ENCODE results near the gene IGFLR1.

The IGFLR1 gene

GRCh38 chr19:35754370-35755130, 12.3 kb upstream of the IGFLR1 start:
- Histone ChIP-seq H3K9ac (ENCODE audit: low read length) (no peak overlapping the region), H3K4me3 (ENCODE audit: low read depth, low read length) (no peak overlapping the region), H3K36me3 (ENCODE audit: control insufficient read depth, insufficient read depth, low read length) (peaks cover 14% of the 10 kb centered on the region; the same call in 1 of the 2 replicates), H3K27ac (ENCODE audit: low read depth, low read length) (no peak overlapping the region), H3K9me3 (ENCODE audit: control insufficient read depth, insufficient read depth, low read depth, low read length) (no peaks in the 10 kb centered on the region), H3K27me3 (ENCODE audit: control insufficient read depth, insufficient read depth, low read length) (peaks cover 11% of the 10 kb centered on the region; the same call in 1 of the 2 replicates), H3K4me1 (ENCODE audit: control insufficient read depth, insufficient read depth, low read length) (peaks cover 11% of the 10 kb centered on the region)

- peaks cover 11% of the 10 kb centered on the region; the same call in 1 of the 2 replicates for H3K27me3 ChIP-seq (ENCODE audit: control insufficient read depth, insufficient read depth, low read length)
- no peak overlapping the region for H3K4me3 ChIP-seq (ENCODE audit: low read depth, low read length)
- peaks cover 13% of the 10 kb centered on the region for H3K4me1 ChIP-seq (ENCODE audit: control insufficient read depth, insufficient read depth, low read length)
- H3K36me3 ChIP-seq (ENCODE audit: control insufficient read depth, insufficient read depth, low read length): peaks cover 14% of the 10 kb centered on the region; the same call in 1 of the 2 replicates
- no peaks in the 10 kb centered on the region for H3K9me3 ChIP-seq (ENCODE audit: control insufficient read depth, insufficient read depth, low read depth, low read length)
- H3K9ac ChIP-seq (ENCODE audit: low read length): no peak overlapping the region
- no peak overlapping the region for H3K27ac ChIP-seq (ENCODE audit: low read depth, low read length)
Measured at GRCh38 chr19:35753634-35754369, 11.6 kb upstream of the IGFLR1 start.

GRCh38 chr19:35752746-35753350, 10.6 kb upstream of the IGFLR1 start:
- no peak overlapping the region for H3K9ac ChIP-seq (ENCODE audit: low read length)

DNA sequence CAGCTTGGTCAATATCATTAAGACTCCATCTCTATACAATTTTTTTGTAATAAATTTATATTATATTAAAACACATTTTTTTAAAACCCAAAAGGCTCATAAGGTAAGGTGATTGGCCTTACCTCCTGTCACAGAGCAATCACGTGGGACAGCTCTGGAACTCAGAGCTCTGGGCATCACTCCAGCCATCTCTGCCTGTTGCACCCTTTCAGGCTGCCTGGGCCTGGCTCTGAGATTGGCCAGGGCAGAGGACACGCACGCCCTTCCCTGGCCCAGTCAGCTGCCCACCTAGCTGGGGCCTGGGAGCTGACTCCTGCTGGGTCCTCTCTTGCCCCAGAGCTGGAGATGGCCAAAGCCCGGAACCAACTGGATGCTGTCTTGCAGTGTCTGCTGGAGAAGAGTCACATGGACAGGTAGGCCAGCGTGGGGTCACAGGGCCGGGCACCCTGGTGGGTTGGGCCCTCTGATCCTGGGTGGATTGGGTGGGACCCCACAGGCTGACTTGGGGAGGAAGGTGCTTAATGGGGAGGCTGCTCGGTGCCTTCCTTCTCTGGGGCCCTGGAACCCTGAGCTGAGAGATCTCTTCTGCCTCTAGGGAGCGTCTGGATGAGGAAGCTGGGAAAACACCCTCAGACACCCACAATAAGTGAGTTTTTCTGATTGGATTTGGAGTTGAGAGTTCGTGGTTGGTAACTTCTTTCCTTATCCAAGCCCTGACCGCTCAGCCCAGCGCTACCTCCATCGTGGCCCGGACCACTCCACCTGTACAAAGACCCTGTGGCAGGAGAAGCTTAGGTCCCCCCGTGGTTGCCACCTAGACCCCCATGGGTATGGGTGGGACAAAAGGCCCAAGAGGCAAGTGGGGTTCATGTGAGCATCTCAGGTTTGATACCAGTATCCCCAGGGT, 9.8 kb upstream of the IGFLR1 start:
- Histone ChIP-seq H3K27ac (ENCODE audit: low read depth, low read length) (no peak overlapping the region), H3K4me1 (ENCODE audit: control insufficient read depth, insufficient read depth, low read length) (peaks cover 11% of the 10 kb centered on the region), H3K36me3 (ENCODE audit: control insufficient read depth, insufficient read depth, low read length) (peaks cover 14% of the 10 kb centered on the region; the same call in 1 of the 2 replicates), H3K9me3 (ENCODE audit: control insufficient read depth, insufficient read depth, low read depth, low read length) (no peaks in the 10 kb centered on the region), H3K27me3 (ENCODE audit: control insufficient read depth, insufficient read depth, low read length) (peaks cover 11% of the 10 kb centered on the region; the same call in 1 of the 2 replicates), H3K9ac (ENCODE audit: low read length) (no peak overlapping the region), H3K4me3 (ENCODE audit: low read depth, low read length) (no peak overlapping the region)

More at GRCh38 chr19:35752746-35753350, 10.6 kb upstream of the IGFLR1 start:
- H3K36me3 ChIP-seq (ENCODE audit: control insufficient read depth, insufficient read depth, low read length): peaks cover 14% of the 10 kb centered on the region; the same call in 1 of the 2 replicates
- no peaks in the 10 kb centered on the region for H3K9me3 ChIP-seq (ENCODE audit: control insufficient read depth, insufficient read depth, low read depth, low read length)
- H3K27ac ChIP-seq (ENCODE audit: low read depth, low read length): no peak overlapping the region
- peaks cover 11% of the 10 kb centered on the region; the same call in 1 of the 2 replicates for H3K27me3 ChIP-seq (ENCODE audit: control insufficient read depth, insufficient read depth, low read length)
- peaks cover 13% of the 10 kb centered on the region for H3K4me1 ChIP-seq (ENCODE audit: control insufficient read depth, insufficient read depth, low read length)
- H3K4me3 ChIP-seq (ENCODE audit: low read depth, low read length): no peak overlapping the region

- Histone ChIP-seq H3K27me3 (ENCODE audit: control insufficient read depth, insufficient read depth, low read length) (peaks cover 2% of the 10 kb centered on the region; the same call in 1 of the 2 replicates), H3K4me1 (ENCODE audit: control insufficient read depth, insufficient read depth, low read length) (0 out of 2 replicates have a peak, but pooled peaks cover 8% of the 10 kb centered on the region), H3K4me3 (ENCODE audit: low read depth, low read length) (no peak overlapping the region), H3K27ac (ENCODE audit: low read depth, low read length) (no peak overlapping the region), H3K9me3 (ENCODE audit: control insufficient read depth, insufficient read depth, low read depth, low read length) (no peaks in the 10 kb centered on the region), H3K36me3 (ENCODE audit: control insufficient read depth, insufficient read depth, low read length) (peaks cover 14% of the 10 kb centered on the region; the same call in 1 of the 2 replicates), H3K9ac (ENCODE audit: low read length) (no peak overlapping the region)
Measured at GRCh38 chr19:35750167-35750566, 7.9 kb upstream of the IGFLR1 start.

GRCh38 chr19:35748106-35749020, 6.1 kb upstream of the IGFLR1 start, which contains the start of gene LIN37:
LIN37 (plus strand) TSS chr19:35748576; CDS start chr19:35748725, 149 bp downstream.
- no peak within 1 kb of the TSS for H3K27ac ChIP-seq (ENCODE audit: low read depth, low read length)
- H3K4me1 ChIP-seq (ENCODE audit: control insufficient read depth, insufficient read depth, low read length): peaks cover 14% of the 10 kb centered on the region
- H3K4me3 ChIP-seq (ENCODE audit: low read depth, low read length): peak within 1 kb of the TSS; percentile 88
- H3K27me3 ChIP-seq (ENCODE audit: control insufficient read depth, insufficient read depth, low read length): no peaks in the 10 kb centered on the region
- H3K9ac ChIP-seq (ENCODE audit: low read length): peak within 1 kb of the TSS; percentile 66
- 0 out of 2 replicates have a peak, but pooled peaks cover 8% of the 10 kb centered on the region for H3K36me3 ChIP-seq (ENCODE audit: control insufficient read depth, insufficient read depth, low read length)
- no peaks in the 10 kb centered on the region for H3K9me3 ChIP-seq (ENCODE audit: control insufficient read depth, insufficient read depth, low read depth, low read length)

GRCh38 chr19:35746531-35746930, 4.3 kb upstream of the IGFLR1 start:
- Histone ChIP-seq H3K36me3 (ENCODE audit: control insufficient read depth, insufficient read depth, low read length) (no peaks in the 10 kb centered on the region), H3K4me3 (ENCODE audit: low read depth, low read length) (peak overlapping the region; percentile 93), H3K27ac (ENCODE audit: low read depth, low read length) (no peak overlapping the region), H3K9ac (ENCODE audit: low read length) (peak overlapping the region; percentile 76), H3K9me3 (ENCODE audit: control insufficient read depth, insufficient read depth, low read depth, low read length) (no peaks in the 10 kb centered on the region), H3K27me3 (ENCODE audit: control insufficient read depth, insufficient read depth, low read length) (no peaks in the 10 kb centered on the region), H3K4me1 (ENCODE audit: control insufficient read depth, insufficient read depth, low read length) (peaks cover 14% of the 10 kb centered on the region)

GRCh38 chr19:35746087-35746462, 3.8 kb upstream of the IGFLR1 start:
- Histone ChIP-seq H3K4me3 (ENCODE audit: low read depth, low read length) (peak overlapping the region; percentile 93), H3K9ac (ENCODE audit: low read length) (peak overlapping the region; percentile 76), H3K27ac (ENCODE audit: low read depth, low read length) (0 out of 2 replicates have a peak overlapping the region, but pooled peaks have one; percentile 2), H3K4me1 (ENCODE audit: control insufficient read depth, insufficient read depth, low read length) (peaks cover 14% of the 10 kb centered on the region), H3K27me3 (ENCODE audit: control insufficient read depth, insufficient read depth, low read length) (no peaks in the 10 kb centered on the region), H3K9me3 (ENCODE audit: control insufficient read depth, insufficient read depth, low read depth, low read length) (no peaks in the 10 kb centered on the region), H3K36me3 (ENCODE audit: control insufficient read depth, insufficient read depth, low read length) (no peaks in the 10 kb centered on the region)

DNA sequence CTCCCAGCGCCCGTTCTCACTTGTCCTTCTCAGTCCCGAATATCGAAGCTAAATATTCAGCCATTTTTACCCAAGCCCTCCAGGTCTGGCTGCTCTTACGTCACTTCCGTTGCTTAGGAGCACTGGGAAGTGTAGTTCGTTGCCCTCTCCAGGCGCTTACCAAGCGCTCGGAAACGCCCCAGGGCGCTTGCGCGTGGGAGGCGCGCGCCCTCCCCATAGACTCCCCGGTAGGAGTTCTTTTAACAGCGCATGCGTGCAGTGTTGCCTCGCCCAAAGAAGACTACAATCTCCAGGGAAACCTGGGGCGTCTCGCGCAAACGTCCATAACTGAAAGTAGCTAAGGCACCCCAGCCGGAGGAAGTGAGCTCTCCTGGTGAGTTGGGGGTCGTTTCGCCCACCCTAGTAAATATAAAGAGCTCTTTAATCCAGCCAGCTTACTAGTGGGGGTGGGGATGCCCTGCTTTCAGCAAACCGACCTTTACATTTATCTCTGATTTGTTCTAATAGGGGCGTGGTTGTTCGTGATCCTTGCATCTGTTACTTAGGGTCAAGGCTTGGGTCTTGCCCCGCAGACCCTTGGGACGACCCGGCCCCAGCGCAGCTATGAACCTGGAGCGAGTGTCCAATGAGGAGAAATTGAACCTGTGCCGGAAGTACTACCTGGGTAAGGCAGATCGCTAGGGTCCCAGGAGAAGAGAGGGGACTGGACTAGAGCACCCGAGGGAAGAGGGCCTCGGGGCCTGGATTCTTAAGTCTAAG, 3.3 kb upstream of the IGFLR1 start, which contains the start of the genes PSENEN and U2AF1L4:
Gene PSENEN (plus strand): TSS at position 324 of the 759 bp plus-strand sequence. CDS start 280 bp downstream, at position 604.
Gene U2AF1L4 (minus strand): TSS at position 91 of the 759 bp plus-strand sequence. CDS start 27 bp downstream, at position 64.
- Histone ChIP-seq H3K4me1 (ENCODE audit: control insufficient read depth, insufficient read depth, low read length) (peaks cover 14% of the 10 kb centered on the region), H3K9ac (ENCODE audit: low read length) (peak within 1 kb of the TSS; percentile 76), H3K27me3 (ENCODE audit: control insufficient read depth, insufficient read depth, low read length) (no peaks in the 10 kb centered on the region), H3K4me3 (ENCODE audit: low read depth, low read length) (peak within 1 kb of the TSS; percentile 93), H3K36me3 (ENCODE audit: control insufficient read depth, insufficient read depth, low read length) (no peaks in the 10 kb centered on the region), H3K9me3 (ENCODE audit: control insufficient read depth, insufficient read depth, low read depth, low read length) (no peaks in the 10 kb centered on the region), H3K27ac (ENCODE audit: low read depth, low read length) (peak within 1 kb of the TSS; percentile 97)

Measured in HUES6 (cell line).